Body of pancreas (tissue), 4 donors: Measurements from ENCODE around the gene IGFALS.

Source experiments
- POLR2A ChIP-seq, 3 donors: fragments of 450-650 bp; IDR thresholded peaks; one replicate each; pipeline ENCODE4 v1.6.1; 2016; ENCODE audit warnings: antibody characterized with exemption in 3 of 3, mild to moderate bottlenecking in 2 of 3
- TF ChIP-seq, protein P1 (sequence below), 7 experiments: fragments of 450-650 bp in 4 of 7; fragments of 200-600 bp in 3 of 7; sonication (generic) in 3 of 7; IDR thresholded peaks; one replicate each; pipeline ENCODE4 v1.5.1; 2016 to 2019; ENCODE audit warnings: antibody characterized with exemption in 7 of 7

- TF ChIP-seq POLR2A (IDR thresholded peaks at IDR 0.05), result no peak
- TF ChIP-seq, protein P1, sequence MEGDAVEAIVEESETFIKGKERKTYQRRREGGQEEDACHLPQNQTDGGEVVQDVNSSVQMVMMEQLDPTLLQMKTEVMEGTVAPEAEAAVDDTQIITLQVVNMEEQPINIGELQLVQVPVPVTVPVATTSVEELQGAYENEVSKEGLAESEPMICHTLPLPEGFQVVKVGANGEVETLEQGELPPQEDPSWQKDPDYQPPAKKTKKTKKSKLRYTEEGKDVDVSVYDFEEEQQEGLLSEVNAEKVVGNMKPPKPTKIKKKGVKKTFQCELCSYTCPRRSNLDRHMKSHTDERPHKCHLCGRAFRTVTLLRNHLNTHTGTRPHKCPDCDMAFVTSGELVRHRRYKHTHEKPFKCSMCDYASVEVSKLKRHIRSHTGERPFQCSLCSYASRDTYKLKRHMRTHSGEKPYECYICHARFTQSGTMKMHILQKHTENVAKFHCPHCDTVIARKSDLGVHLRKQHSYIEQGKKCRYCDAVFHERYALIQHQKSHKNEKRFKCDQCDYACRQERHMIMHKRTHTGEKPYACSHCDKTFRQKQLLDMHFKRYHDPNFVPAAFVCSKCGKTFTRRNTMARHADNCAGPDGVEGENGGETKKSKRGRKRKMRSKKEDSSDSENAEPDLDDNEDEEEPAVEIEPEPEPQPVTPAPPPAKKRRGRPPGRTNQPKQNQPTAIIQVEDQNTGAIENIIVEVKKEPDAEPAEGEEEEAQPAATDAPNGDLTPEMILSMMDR (IDR thresholded peaks at IDR 0.05), result no peak
These were observed 24.6 kb downstream of the IGFALS start for GRCh38 chr16:1768767-1769401.
